Fibroblast of skin of right biceps (primary cell): Measurements from ENCODE around the gene GTF2A1.
"Not testable (repeated sequence)": the region's sequence is repeated elsewhere in the genome, so short reads cannot be mapped to it uniquely, and the experiment has no call there.

ENCODE experiments used
- DNase-seq: peaks from one replicate; pipeline ENCODE4 v3.0.0-alpha.2; 2013

The GTF2A1 gene

GRCh38 chr14:81224222-81224621, 3.5 kb upstream of the GTF2A1 start:
- no peak for DNase-seq

GRCh38 chr14:81223788-81224187, 3.0 kb upstream of the GTF2A1 start:
- DNase-seq = not testable (repeated sequence)

- no peak for DNase-seq
Measured at GRCh38 chr14:81222691-81223090, 1.9 kb upstream of the GTF2A1 start.

GRCh38 chr14:81222126-81222525, 1.4 kb upstream of the GTF2A1 start:
- DNase-seq = no peak

- no peak for DNase-seq
Measured at GRCh38 chr14:81221579-81222102, 882 bp upstream of the GTF2A1 start.

- no peak for DNase-seq
Measured at GRCh38 chr14:81220580-81220829, 254 bp downstream of the GTF2A1 start.

GRCh38 chr14:81219759-81220579, 790 bp downstream of the GTF2A1 start:
- peak; percentile 30 for DNase-seq

GRCh38 chr14:81219210-81219758, 1.5 kb downstream of the GTF2A1 start:
- peak; percentile 98 for DNase-seq

GRCh38 chr14:81211844-81212243, 8.9 kb downstream of the GTF2A1 start:
- DNase-seq = peak; percentile 5

GRCh38 chr14:81209167-81209836, 11.5 kb downstream of the GTF2A1 start:
- DNase-seq = no peak

- no peak for DNase-seq
Measured at GRCh38 chr14:81208489-81208888, 12.3 kb downstream of the GTF2A1 start.

- peak; percentile 12 for DNase-seq
Measured at GRCh38 chr14:81206115-81206514, 14.6 kb downstream of the GTF2A1 start.

GRCh38 chr14:81205639-81206038, 15.1 kb downstream of the GTF2A1 start:
- no peak for DNase-seq

GRCh38 chr14:81200054-81200453, 20.7 kb downstream of the GTF2A1 start:
- DNase-seq = no peak

GRCh38 chr14:81199084-81199483, 21.7 kb downstream of the GTF2A1 start:
- DNase-seq = no peak

- no peak for DNase-seq
Measured at GRCh38 chr14:81198651-81199050, 22.1 kb downstream of the GTF2A1 start.

GRCh38 chr14:81193924-81194633, 26.7 kb downstream of the GTF2A1 start:
- no peak for DNase-seq

GRCh38 chr14:81192594-81192993, 28.2 kb downstream of the GTF2A1 start:
- DNase-seq = no peak

GRCh38 chr14:81187832-81188522, 32.8 kb downstream of the GTF2A1 start:
- DNase-seq = no peak

GRCh38 chr14:81179631-81180030, 41.1 kb downstream of the GTF2A1 start:
- DNase-seq = no peak

GRCh38 chr14:81178063-81178462, 42.7 kb downstream of the GTF2A1 start:
- DNase-seq = no peak

- DNase-seq = no peak
Measured at GRCh38 chr14:81177225-81177624, 43.5 kb downstream of the GTF2A1 start.

- no peak for DNase-seq
Measured at GRCh38 chr14:81176241-81176640, 44.5 kb downstream of the GTF2A1 start.
